HCT116 (cell line): ENCODE results near the gene TRAF3. TPM values are rescaled to one million over a fixed set of nuclear protein-coding genes. Genes with fewer than 3 reads are reported as not detected.
A peak's percentile ranks its signal among the peaks of the same experiment; 100 is the strongest.

Source experiments
- ATAC-seq: fragments of 200-7000 bp; cut with Tn5 transposase; 2 replicates; pipeline ENCODE4 v1.9.1; 2020; ENCODE audit warnings: mild to moderate bottlenecking, moderate library complexity
- BruUV-seq: library from RNA; stranded (reverse); fragments of 400-500 nt; replicated peaks from 2 replicates; lab custom pipeline; 2021; lab: Mats Ljungman, UMichigan
- CTCF ChIA-PET: fragments of 300-600 bp; sonication (Branson Sonifier 250); formaldehyde crosslinking; loops from one replicate; lab custom pipeline; 2021; ENCODE audit warnings: antibody characterized with exemption; lab: Charles Lee
- POLR2A ChIA-PET: fragments of 300-600, 350-600 bp; sonication (Branson Sonifier 250); formaldehyde crosslinking; loops from one replicate; lab custom pipeline; 2021; ENCODE audit warnings: antibody characterized with exemption; lab: Charles Lee
- RAD21 ChIA-PET, 2 experiments: fragments of 300-600 bp; sonication (Branson Sonifier 250); formaldehyde crosslinking; loops; one replicate each; lab custom pipeline; 2023; ENCODE audit warnings: low total read pairs in 2 of 2; ENCODE audit not compliant: uncharacterized antibody in 2 of 2, unreplicated experiment in 2 of 2, low non-redundant PET in 1 of 2; lab: Charles Lee
- DNase-seq: peaks from one replicate; pipeline ENCODE4 v3.0.0-alpha.2; 2010; ENCODE audit warnings: low read depth, low spot score
- H2AFZ ChIP-seq: fragments of 200-600 bp; shearing (Covaris generic), sonication (generic); 2 replicates; pipeline ENCODE4 v1.6.1; 2017; ENCODE audit warnings: low read depth, mixed run types, mixed read lengths, antibody characterized with exemption, low read length; ENCODE audit not compliant: poor library complexity, severe bottlenecking
- H3K27ac ChIP-seq: 2 replicates; pipeline ENCODE4 v1.5.1; 2012; ENCODE audit warnings: low read depth, low read length
- H3K27me3 ChIP-seq: fragments of 200-600 bp; sonication (generic); 2 replicates; pipeline ENCODE4 v1.6.1; 2016; ENCODE audit warnings: mixed run types, low read length, mixed read lengths; ENCODE audit not compliant: insufficient read depth
- H3K36me3 ChIP-seq, 2 experiments: fragments of 200-500 bp in 1 of 2; fragments of 200-600 bp in 1 of 2; sonication (Bioruptor generic) in 1 of 2; sonication (generic) in 1 of 2; 2 replicates each; pipeline versions ENCODE4 v1.5.1 to v1.6.1; 2014 to 2016; ENCODE audit warnings: low read length in 2 of 2, inconsistent platforms in 1 of 2, mixed read lengths in 1 of 2, mixed run types in 1 of 2; ENCODE audit not compliant: insufficient read depth in 2 of 2, control insufficient read depth in 1 of 2
- H3K4me1 ChIP-seq, 2 experiments: fragments of 200-600 bp in 1 of 2; sonication (generic) in 1 of 2; 2 replicates each; pipeline versions ENCODE4 v1.5.1 to v1.6.1; 2012 to 2017; ENCODE audit warnings: low read length in 2 of 2, inconsistent platforms in 1 of 2, mild to moderate bottlenecking in 1 of 2, mixed read lengths in 1 of 2, mixed run types in 1 of 2, moderate library complexity in 1 of 2; ENCODE audit not compliant: insufficient read depth in 2 of 2, control insufficient read depth in 1 of 2
- H3K4me2 ChIP-seq: fragments of 200-600 bp; sonication (generic); 2 replicates; pipeline ENCODE4 v1.6.1; 2017; ENCODE audit warnings: mixed run types, low read length, mixed read lengths
- H3K4me3 ChIP-seq, 2 experiments: fragments of 200-600 bp in 1 of 2; sonication (generic) in 1 of 2; replicated peaks in 1 of 2; 2 replicates each; pipeline ENCODE4 v1.5.1; 2011 to 2016; ENCODE audit warnings: low read length in 2 of 2, control low read depth in 1 of 2, low read depth in 1 of 2, mild to moderate bottlenecking in 1 of 2, mixed read lengths in 1 of 2, mixed run types in 1 of 2
- H3K79me2 ChIP-seq: fragments of 200-600 bp; sonication (generic); 2 replicates; pipeline ENCODE4 v1.6.1; 2017; ENCODE audit warnings: mild to moderate bottlenecking, mixed run types, low read length, moderate library complexity, mixed read lengths; ENCODE audit not compliant: insufficient read depth
- H3K9ac ChIP-seq: fragments of 200-600 bp; sonication (generic); 2 replicates; pipeline ENCODE4 v1.6.1; 2016; ENCODE audit warnings: low read length, mixed read lengths
- H3K9me2 ChIP-seq: fragments of 200-600 bp; sonication (generic), shearing (Covaris generic); 2 replicates; pipeline ENCODE4 v1.6.1; 2017; ENCODE audit warnings: mixed run types, mild to moderate bottlenecking, moderate library complexity; ENCODE audit not compliant: insufficient read depth
- H3K9me3 ChIP-seq, 2 experiments: fragments of 200-500 bp in 1 of 2; fragments of 200-600 bp in 1 of 2; sonication (Bioruptor generic) in 1 of 2; sonication (generic) in 1 of 2; 2 replicates each; pipeline ENCODE4 v1.6.1; 2014 to 2017; ENCODE audit warnings: low read length in 2 of 2, mixed read lengths in 2 of 2, inconsistent platforms in 1 of 2, low read depth in 1 of 2, mild to moderate bottlenecking in 1 of 2, mixed run types in 1 of 2, moderate library complexity in 1 of 2; ENCODE audit not compliant: control insufficient read depth in 1 of 2, insufficient read depth in 1 of 2
- H4K20me1 ChIP-seq: fragments of 200-600 bp; sonication (generic), shearing (Covaris generic); 2 replicates; pipeline ENCODE4 v1.6.1; 2017; ENCODE audit warnings: mixed run types, mild to moderate bottlenecking, moderate library complexity; ENCODE audit not compliant: insufficient read depth
- CBX3 ChIP-seq: IDR thresholded peaks from 2 replicates; pipeline ENCODE4 v1.6.1; 2012; ENCODE audit warnings: low read depth
- EZH2 ChIP-seq: fragments of 200-600 bp; sonication (generic); IDR thresholded peaks from 2 replicates; pipeline ENCODE4 v1.6.1; 2017; ENCODE audit warnings: antibody characterized with exemption, mixed run types
- EZH2phosphoT487 ChIP-seq: fragments of 200-600 bp; IDR thresholded peaks from 2 replicates; pipeline ENCODE4 v1.6.1; 2018; ENCODE audit warnings: antibody characterized with exemption, borderline replicate concordance
- FOSL1 ChIP-seq: IDR thresholded peaks from 2 replicates; pipeline ENCODE4 v1.6.1; 2012; ENCODE audit warnings: low read depth
- JUND ChIP-seq: IDR thresholded peaks from 2 replicates; pipeline ENCODE4 v1.6.1; 2012
- MAX ChIP-seq: IDR thresholded peaks from 2 replicates; pipeline ENCODE4 v1.6.1; 2012
- POLR2A ChIP-seq: IDR thresholded peaks from 2 replicates; pipeline ENCODE4 v1.7.0; 2011; ENCODE audit warnings: borderline replicate concordance; ENCODE audit not compliant: insufficient read depth, insufficient read length; ENCODE audit errors: extremely low read depth
- POLR2AphosphoS5 ChIP-seq: IDR thresholded peaks from 2 replicates; pipeline ENCODE4 v1.6.1; 2011; ENCODE audit warnings: mild to moderate bottlenecking, low read depth, low read length, moderate library complexity
- RAD21 ChIP-seq: IDR thresholded peaks from 2 replicates; pipeline ENCODE4 v1.6.1; 2012; ENCODE audit warnings: low read depth, mild to moderate bottlenecking
- SP1 ChIP-seq: IDR thresholded peaks from 2 replicates; pipeline ENCODE4 v1.6.1; 2012; ENCODE audit warnings: low read depth
- SRF ChIP-seq: IDR thresholded peaks from 2 replicates; pipeline ENCODE4 v1.6.1; 2012; ENCODE audit warnings: low read depth
- ZBTB33 ChIP-seq: IDR thresholded peaks from 2 replicates; pipeline ENCODE4 v1.6.1; 2011; ENCODE audit warnings: mild to moderate bottlenecking, low read length, moderate library complexity; ENCODE audit not compliant: insufficient replicate concordance; ENCODE audit errors: extremely low read depth
- intact Hi-C: fragments of 100-400 bp; cut with micrococcal nuclease; formaldehyde crosslinking; loops from 2 replicates; pipeline ENCODE4 v1.10.0; 2022
- total RNA-seq: library from RNA; stranded (reverse); gene quantifications from one replicate; pipeline ENCODE4 v1.2.1, GENCODE V29; 2021; ENCODE audit not compliant: unreplicated experiment

Gene TRAF3
- total RNA-seq, 1 experiment from 2014 or later: 32.1 TPM

- no peaks in the 10 kb centered on the region for H4K20me1 ChIP-seq
- peak; percentile 52 for DNase-seq
- H3K4me1 ChIP-seq: peaks cover 22 to 38% of the 10 kb centered on the region in 2 experiments
- H3K79me2 ChIP-seq: no peaks in the 10 kb centered on the region
- peak overlapping the region; percentile 99 for H3K4me2 ChIP-seq
- peak overlapping the region; percentile 47 to 64 for H3K4me3 ChIP-seq
- peak; percentile 83 for ATAC-seq
- no peaks in the 10 kb centered on the region for H3K36me3 ChIP-seq
- intact Hi-C loops: loop anchor here (10.0 kb wide), 1 partner anchor 404 kb away; no protein-coding TSS in a partner anchor
- CTCF ChIA-PET: no interaction called here
- H3K27me3 ChIP-seq: no peaks in the 10 kb centered on the region
- peak overlapping the region; percentile 75 for H3K9ac ChIP-seq
- H3K27ac ChIP-seq: peak overlapping the region; percentile 46; the same call in 1 of the 2 replicates
- no TSS peak for BruUV-seq
- no peak for TF ChIP-seq SP1
- peak; percentile 53; the same call in 1 of the 2 replicates for TF ChIP-seq POLR2AphosphoS5
- TF ChIP-seq MAX: no peak
- RAD21 ChIA-PET: no interaction called here
- H3K9me2 ChIP-seq: no peaks in the 10 kb centered on the region
- POLR2A ChIA-PET: no interaction called here
- no peaks in the 10 kb centered on the region for H3K9me3 ChIP-seq
- no peak overlapping the region for H2AFZ ChIP-seq
Observed at GRCh38 chr14:102928412-102929240, 151.4 kb downstream of the TRAF3 start.

- intact Hi-C loops: loop anchor here (10.0 kb wide), 1 partner anchor 405 kb away; no protein-coding TSS in a partner anchor
- H3K4me2 ChIP-seq: peak overlapping the region; percentile 99; the same call in 1 of the 2 replicates
- H2AFZ ChIP-seq: no peak overlapping the region
- no peaks in the 10 kb centered on the region for H3K36me3 ChIP-seq
- ATAC-seq (no peak), DNase-seq (no peak)
- H3K4me3 ChIP-seq: no peak overlapping the region
- peaks cover 22 to 38% of the 10 kb centered on the region in 2 experiments for H3K4me1 ChIP-seq
- no peaks in the 10 kb centered on the region for H4K20me1 ChIP-seq
- RAD21 ChIA-PET: no interaction called here
- no peaks in the 10 kb centered on the region for H3K9me3 ChIP-seq
- H3K27ac ChIP-seq: no peak overlapping the region
- H3K9me2 ChIP-seq: no peaks in the 10 kb centered on the region
- H3K9ac ChIP-seq: no peak overlapping the region
- TF ChIP-seq CBX3: no peak
- TF ChIP-seq SP1: no peak
- TF ChIP-seq EZH2phosphoT487: no peak
- no peak for TF ChIP-seq POLR2A
- TF ChIP-seq SRF: no peak
- no peak for TF ChIP-seq FOSL1
- TF ChIP-seq POLR2AphosphoS5: no peak
- TF ChIP-seq RAD21: no peak
- TF ChIP-seq JUND: no peak
- TF ChIP-seq EZH2: no peak
- no peak for TF ChIP-seq ZBTB33
- CTCF ChIA-PET: no interaction called here
- H3K27me3 ChIP-seq: no peaks in the 10 kb centered on the region
- POLR2A ChIA-PET: no interaction called here
- BruUV-seq: no TSS peak
- H3K79me2 ChIP-seq: no peaks in the 10 kb centered on the region
Observed at GRCh38 chr14:102929241-102930137, 152.2 kb downstream of the TRAF3 start.
